ENCODE measurements around the gene LRRC27. TPM values are rescaled to one million over a fixed set of nuclear protein-coding genes. Genes with fewer than 3 reads are reported as not detected.

LRRC27 gene
- total and polyA plus RNA-seq, 2 donors (not counting 1 experiment from before 2014, with no cell fraction given), result 23.6 to 25.6 TPM

- Histone ChIP-seq H4K20me1 (ENCODE audit: control insufficient read depth, insufficient read depth, low read length, poor library complexity, severe bottlenecking) (no peaks in the 10 kb centered on the region), H3K4me3 (ENCODE audit: control extremely low read depth in 1 of 5, extremely low read depth in 1 of 5, insufficient read depth in 1 of 5, low read depth in 2 of 5, low read length in 4 of 5) (no peak overlapping the region), H3K9me3 (ENCODE audit: control extremely low read depth in 1 of 3, control insufficient read depth in 2 of 3, insufficient read depth in 1 of 3, low read length in 2 of 3) (peaks cover 0 to 17% (median 0%) of the 10 kb centered on the region in 3 donors), H3K9ac (ENCODE audit: low read length) (no peak overlapping the region), H3K79me2 (ENCODE audit: control insufficient read depth, insufficient read depth, low read length) (no peaks in the 10 kb centered on the region), H2AFZ (ENCODE audit: insufficient read depth, low read depth, low read length, poor library complexity, severe bottlenecking) (no peak overlapping the region), H3K4me1 (ENCODE audit: control insufficient read depth in 2 of 2, insufficient read depth in 2 of 2, low read length in 2 of 2) (no peaks in the 10 kb centered on the region), H3K27ac (ENCODE audit: low read length in 2 of 2) (no peak overlapping the region), H3K36me3 (replicated peaks in 1 of 2; ENCODE audit: control extremely low read depth in 1 of 2, control insufficient read depth in 1 of 2, extremely low read depth in 1 of 2, insufficient read depth in 2 of 2, low read length in 1 of 2) (peaks cover 0 to 6% of the 10 kb centered on the region in 2 experiments), H3K4me2 (replicated peaks; ENCODE audit: low read depth, low read length, poor library complexity, severe bottlenecking) (no peak overlapping the region), H3K27me3 (replicated peaks in 1 of 4; ENCODE audit: control extremely low read depth in 1 of 4, control insufficient read depth in 3 of 4, insufficient read depth in 4 of 4, low read length in 3 of 4) (peaks cover 0 to 5% (median 1%) of the 10 kb centered on the region in 4 experiments)
- ChIA-PET POLR2A (no interaction called here), CTCF (no interaction called here)
- DNase-seq (no peak), ATAC-seq (ENCODE audit: low read depth) (no peak)
- no peak overlapping the region for H3K27ac Mint-ChIP-seq
- WGBS (ENCODE audit: insufficient coverage), result 90% methylated on average over 6 of the region's 9 CpGs
- H3K4me1 Mint-ChIP-seq, result no peaks in the 10 kb centered on the region
- no peak overlapping the region for H3K4me3 Mint-ChIP-seq
- intact Hi-C loops (cut with micrococcal nuclease), result no loop called here
- H3K27me3 Mint-ChIP-seq, result peaks cover 8% of the 10 kb centered on the region
- TF ChIP-seq, protein P1, sequence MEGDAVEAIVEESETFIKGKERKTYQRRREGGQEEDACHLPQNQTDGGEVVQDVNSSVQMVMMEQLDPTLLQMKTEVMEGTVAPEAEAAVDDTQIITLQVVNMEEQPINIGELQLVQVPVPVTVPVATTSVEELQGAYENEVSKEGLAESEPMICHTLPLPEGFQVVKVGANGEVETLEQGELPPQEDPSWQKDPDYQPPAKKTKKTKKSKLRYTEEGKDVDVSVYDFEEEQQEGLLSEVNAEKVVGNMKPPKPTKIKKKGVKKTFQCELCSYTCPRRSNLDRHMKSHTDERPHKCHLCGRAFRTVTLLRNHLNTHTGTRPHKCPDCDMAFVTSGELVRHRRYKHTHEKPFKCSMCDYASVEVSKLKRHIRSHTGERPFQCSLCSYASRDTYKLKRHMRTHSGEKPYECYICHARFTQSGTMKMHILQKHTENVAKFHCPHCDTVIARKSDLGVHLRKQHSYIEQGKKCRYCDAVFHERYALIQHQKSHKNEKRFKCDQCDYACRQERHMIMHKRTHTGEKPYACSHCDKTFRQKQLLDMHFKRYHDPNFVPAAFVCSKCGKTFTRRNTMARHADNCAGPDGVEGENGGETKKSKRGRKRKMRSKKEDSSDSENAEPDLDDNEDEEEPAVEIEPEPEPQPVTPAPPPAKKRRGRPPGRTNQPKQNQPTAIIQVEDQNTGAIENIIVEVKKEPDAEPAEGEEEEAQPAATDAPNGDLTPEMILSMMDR (IDR thresholded peaks at IDR 0.05), result no peak
- no peak for TF ChIP-seq EZH2 (IDR thresholded peaks at IDR 0.05; ENCODE audit: borderline replicate concordance, insufficient read depth, low read depth, low read length, poor library complexity, severe bottlenecking)
- H3K9me3 Mint-ChIP-seq (ENCODE audit: insufficient read depth), result no peaks in the 10 kb centered on the region
Observed at GRCh38 chr10:132368881-132369635, 37.1 kb downstream of the LRRC27 start.

DNA sequence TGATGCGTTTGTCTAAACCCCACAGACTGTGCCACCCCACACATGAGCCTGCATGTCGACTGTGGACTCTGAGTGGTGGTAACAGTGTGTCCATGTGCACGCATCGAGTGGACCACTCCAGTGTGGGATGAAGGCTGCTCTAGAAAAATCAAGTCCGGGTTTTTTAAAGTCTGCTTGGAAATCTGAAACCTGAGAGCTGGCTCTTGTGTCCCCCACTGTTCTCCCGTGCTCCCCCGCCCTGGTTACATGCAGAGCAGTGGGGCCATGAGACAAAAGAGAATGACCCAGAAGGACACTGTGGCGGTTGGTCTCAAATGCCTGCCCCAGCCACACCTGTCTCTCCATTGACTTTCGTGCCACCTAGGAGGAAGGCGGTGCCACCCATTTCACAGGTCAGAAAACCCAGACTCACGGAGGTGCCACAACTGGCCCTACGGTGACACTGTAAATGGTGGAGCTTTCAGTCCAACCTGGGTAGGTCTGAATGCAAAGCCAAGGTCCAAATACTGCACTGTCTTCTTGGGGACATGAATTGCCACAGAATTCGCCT lies 37.7 kb downstream of the LRRC27 start:
- CTCF ChIA-PET, result no interaction called here
- Histone ChIP-seq H4K20me1 (ENCODE audit: control insufficient read depth, insufficient read depth, low read length, poor library complexity, severe bottlenecking) (no peaks in the 10 kb centered on the region), H3K9me3 (ENCODE audit: control extremely low read depth in 1 of 3, control insufficient read depth in 2 of 3, insufficient read depth in 1 of 3, low read length in 2 of 3) (peaks cover 0 to 11% (median 0%) of the 10 kb centered on the region in 3 donors), H3K79me2 (ENCODE audit: control insufficient read depth, insufficient read depth, low read length) (no peaks in the 10 kb centered on the region), H3K27me3 (replicated peaks in 1 of 4; ENCODE audit: control extremely low read depth in 1 of 4, control insufficient read depth in 3 of 4, insufficient read depth in 4 of 4, low read length in 3 of 4) (peaks cover 0 to 5% (median 1%) of the 10 kb centered on the region in 4 experiments), H3K36me3 (replicated peaks in 1 of 2; ENCODE audit: control extremely low read depth in 1 of 2, control insufficient read depth in 1 of 2, extremely low read depth in 1 of 2, insufficient read depth in 2 of 2, low read length in 1 of 2) (peaks cover 0 to 6% of the 10 kb centered on the region in 2 experiments), H3K4me2 (replicated peaks; ENCODE audit: low read depth, low read length, poor library complexity, severe bottlenecking) (no peak overlapping the region), H3K4me3 (ENCODE audit: control extremely low read depth in 1 of 5, extremely low read depth in 1 of 5, insufficient read depth in 1 of 5, low read depth in 2 of 5, low read length in 4 of 5) (no peak overlapping the region), H3K4me1 (ENCODE audit: control insufficient read depth in 2 of 2, insufficient read depth in 2 of 2, low read length in 2 of 2) (no peaks in the 10 kb centered on the region), H3K9ac (ENCODE audit: low read length) (no peak overlapping the region), H2AFZ (ENCODE audit: insufficient read depth, low read depth, low read length, poor library complexity, severe bottlenecking) (no peak overlapping the region), H3K27ac (ENCODE audit: low read length in 2 of 2) (no peak overlapping the region)
- peaks cover 8% of the 10 kb centered on the region for H3K27me3 Mint-ChIP-seq
- H3K27ac Mint-ChIP-seq, result no peak overlapping the region
- intact Hi-C loops (cut with micrococcal nuclease), result no loop called here
- H3K4me1 Mint-ChIP-seq, result no peaks in the 10 kb centered on the region
- DNase-seq (no peak), ATAC-seq (ENCODE audit: low read depth) (no peak)
- H3K9me3 Mint-ChIP-seq (ENCODE audit: insufficient read depth), result no peaks in the 10 kb centered on the region
- no peak overlapping the region for H3K4me3 Mint-ChIP-seq
- WGBS (ENCODE audit: insufficient coverage), result 95% methylated on average over 13 of the region's 13 CpGs
- POLR2A ChIA-PET, result no interaction called here
- TF ChIP-seq, protein P1 (IDR thresholded peaks at IDR 0.05), result no peak
- TF ChIP-seq EZH2 (IDR thresholded peaks at IDR 0.05; ENCODE audit: borderline replicate concordance, insufficient read depth, low read depth, low read length, poor library complexity, severe bottlenecking), result no peak
